HepG2 (cell line): ENCODE measurements around the gene MADD. TPM values are rescaled to one million over a fixed set of nuclear protein-coding genes. Genes with fewer than 3 reads are reported as not detected.

ENCODE experiments used
- ELF4 ChIP-seq: sonication (generic); formaldehyde crosslinking; IDR thresholded peaks from 2 replicates; pipeline ENCODE4 v1.5.0; 2020; ENCODE audit warnings: missing genetic modification reagents, mild to moderate bottlenecking, moderate library complexity, borderline replicate concordance
- HIVEP1 ChIP-seq: sonication (generic); formaldehyde crosslinking; IDR thresholded peaks from 2 replicates; pipeline ENCODE4 v1.4.0; 2020; ENCODE audit warnings: mild to moderate bottlenecking, missing genetic modification reagents
- ISL2 ChIP-seq: sonication (generic); formaldehyde crosslinking; IDR thresholded peaks from 2 replicates; pipeline ENCODE4 v1.5.0; 2020; ENCODE audit warnings: missing genetic modification reagents
- KDM2A ChIP-seq: sonication (generic); formaldehyde crosslinking; IDR thresholded peaks from 2 replicates; pipeline ENCODE4 v1.4.0; 2020; ENCODE audit warnings: low read depth, missing genetic modification reagents, borderline replicate concordance
- NBN ChIP-seq: fragments of 450-650 bp; conservative IDR thresholded peaks from 2 replicates; pipeline ENCODE4 v1.6.1; 2017
- NR2F2 ChIP-seq: IDR thresholded peaks from 2 replicates; pipeline ENCODE4 v1.6.1; 2012; ENCODE audit warnings: low read depth, inconsistent platforms, borderline replicate concordance
- PLRG1 ChIP-seq: fragments of 450-650 bp; conservative IDR thresholded peaks from 2 replicates; pipeline ENCODE4 v1.6.1; 2016
- POLR2AphosphoS2 ChIP-seq: IDR thresholded peaks from 2 replicates; pipeline ENCODE4 v1.6.1; 2011; ENCODE audit warnings: low read depth, low read length, improper control_type of control experiment
- PRDM4 ChIP-seq: sonication (generic); formaldehyde crosslinking; IDR thresholded peaks from 2 replicates; pipeline ENCODE4 v1.9.0; 2021; ENCODE audit warnings: missing genetic modification reagents, borderline replicate concordance
- PRMT3 ChIP-seq: sonication (generic); formaldehyde crosslinking; IDR thresholded peaks from 2 replicates; pipeline ENCODE4 v1.8.1; 2022; ENCODE audit warnings: low read depth, mild to moderate bottlenecking, moderate library complexity, missing genetic modification reagents, borderline replicate concordance
- RERE ChIP-seq: IDR thresholded peaks from 2 replicates; pipeline ENCODE4 v1.6.1; 2016; ENCODE audit warnings: low read depth, missing genetic modification reagents, missing compliant biosample characterization
- SMC3 ChIP-seq: IDR thresholded peaks from 2 replicates; pipeline ENCODE4 v1.6.1; 2011; ENCODE audit warnings: low read length, improper control_type of control experiment
- SMYD3 ChIP-seq: sonication (generic); formaldehyde crosslinking; IDR thresholded peaks from 2 replicates; pipeline ENCODE4 v1.8.1; 2023; ENCODE audit warnings: mild to moderate bottlenecking, missing genetic modification reagents
- SP2 ChIP-seq: sonication (generic); formaldehyde crosslinking; IDR thresholded peaks from 2 replicates; pipeline ENCODE4 v1.5.1; 2020; ENCODE audit warnings: mild to moderate bottlenecking, missing genetic modification reagents
- TOPORS ChIP-seq: sonication (generic); formaldehyde crosslinking; IDR thresholded peaks from 2 replicates; pipeline ENCODE4 v1.8.0; 2023; ENCODE audit warnings: mild to moderate bottlenecking, missing genetic modification reagents
- WIZ ChIP-seq: sonication (generic); formaldehyde crosslinking; IDR thresholded peaks from 2 replicates; pipeline ENCODE4 v1.5.1; 2020; ENCODE audit warnings: mild to moderate bottlenecking, missing genetic modification reagents
- YEATS4 ChIP-seq: sonication (generic); formaldehyde crosslinking; IDR thresholded peaks from 2 replicates; pipeline ENCODE4 v1.4.0; 2020; ENCODE audit warnings: missing genetic modification reagents, borderline replicate concordance
- ZNF205 ChIP-seq: IDR thresholded peaks from 2 replicates; pipeline ENCODE4 v1.6.1; 2018; ENCODE audit warnings: missing biosample characterization, missing genetic modification reagents
- ZNF235 ChIP-seq: sonication (generic); formaldehyde crosslinking; IDR thresholded peaks from 2 replicates; pipeline ENCODE4 v1.8.1; 2023; ENCODE audit warnings: mild to moderate bottlenecking, missing genetic modification reagents, borderline replicate concordance
- ZNF30 ChIP-seq: sonication (generic); formaldehyde crosslinking; IDR thresholded peaks from 2 replicates; pipeline ENCODE4 v1.5.0; 2020; ENCODE audit warnings: mild to moderate bottlenecking, missing genetic modification reagents
- ZNF564 ChIP-seq: sonication (generic); formaldehyde crosslinking; IDR thresholded peaks from 2 replicates; pipeline ENCODE4 v1.8.1; 2023; ENCODE audit warnings: mild to moderate bottlenecking, missing genetic modification reagents
- ZNF570 ChIP-seq: sonication (generic); formaldehyde crosslinking; IDR thresholded peaks from 2 replicates; pipeline ENCODE4 v1.4.0; 2020; ENCODE audit warnings: mild to moderate bottlenecking, missing genetic modification reagents, borderline replicate concordance
- ZNF784 ChIP-seq: sonication (generic); formaldehyde crosslinking; IDR thresholded peaks from 2 replicates; pipeline ENCODE4 v1.5.1; 2020; ENCODE audit warnings: missing genetic modification reagents, mild to moderate bottlenecking, borderline replicate concordance
- polyA plus RNA-seq, 8 experiments: library from polyadenylated mRNA; depleted of rRNA in 3 of 8; stranded (reverse) in 7 of 8; unstranded in 1 of 8; fragments of >200 nt; fragmentation: Illumina TruSeq in 4 of 8; extraction: Trizol in 4 of 8; gene quantifications; 2 replicates each; pipeline versions ENCODE4 v1.2.1 to v1.2.3, GENCODE V29; 2011 to 2016; ENCODE audit warnings: low read depth in 4 of 8, missing spikeins in 1 of 8, mixed read lengths in 1 of 8; ENCODE audit not compliant: insufficient read depth in 1 of 8
- total RNA-seq, 5 experiments: library from RNA; depleted of rRNA; stranded (reverse); fragments of >200 nt; fragmentation: Illumina TruSeq; extraction: Trizol; gene quantifications; 2 replicates each; pipeline ENCODE4 v1.2.3, GENCODE V29; 2016; ENCODE audit warnings: low read depth in 1 of 5

The MADD gene
- total and polyA plus RNA-seq, 2 of the 13 experiments (the other 11 are each of a cell fraction or from before 2014, with no cell fraction given), result 18.0 to 29.2 TPM

GRCh38 chr11:47248664-47249377 is 21.1 kb upstream of the MADD start, which contains the start of gene ACP2 (continued):
- TF ChIP-seq TOPORS (peak; percentile 82), HIVEP1 (CRISPR knock-in tag) (peak; percentile 85), ZNF570 (CRISPR knock-in tag) (no peak), WIZ (CRISPR knock-in tag) (peak; percentile 49; the same call in 1 of the 2 replicates), NR2F2 (peak; percentile 65; the same call in 1 of the 2 replicates), ELF4 (CRISPR knock-in tag) (no peak), PRDM4 (CRISPR knock-in tag) (no peak), ZNF235 (CRISPR knock-in tag) (0 out of 2 replicates have a peak, but pooled peaks have one; percentile 38), RERE (CRISPR knock-in tag) (peak; percentile 37), ZNF784 (peak; percentile 98), NBN (no peak), SMC3 (0 out of 2 replicates have a peak, but pooled peaks have one; percentile 2), PRMT3 (CRISPR knock-in tag) (peak; percentile 68; the same call in 1 of the 2 replicates), ZNF564 (CRISPR knock-in tag) (peak; percentile 78; the same call in 1 of the 2 replicates), PLRG1 (no peak), KDM2A (CRISPR knock-in tag) (peak; percentile 97), POLR2AphosphoS2 (no peak), SMYD3 (peak; percentile 87; the same call in 1 of the 2 replicates), SP2 (CRISPR knock-in tag) (no peak), ISL2 (peak; percentile 87), YEATS4 (peak; percentile 98), ZNF30 (no peak), ZNF205 (CRISPR knock-in tag) (peak; percentile 81)
